Activated T-cell treated with anti-CD3 and anti-CD28 coated beads for 24 hours (primary cell): Measurements from ENCODE around the gene CHPF2.

Source experiments
- DNase-seq: peaks from one replicate; pipeline ENCODE4 v3.0.0-alpha.2; 2020; ENCODE audit warnings: low read depth

CHPF2 gene

GRCh38 chr7:151265351-151265931, 33.2 kb downstream of the CHPF2 start:
- no peak for DNase-seq

GRCh38 chr7:151269511-151269910, 37.2 kb downstream of the CHPF2 start:
- DNase-seq = no peak

DNA sequence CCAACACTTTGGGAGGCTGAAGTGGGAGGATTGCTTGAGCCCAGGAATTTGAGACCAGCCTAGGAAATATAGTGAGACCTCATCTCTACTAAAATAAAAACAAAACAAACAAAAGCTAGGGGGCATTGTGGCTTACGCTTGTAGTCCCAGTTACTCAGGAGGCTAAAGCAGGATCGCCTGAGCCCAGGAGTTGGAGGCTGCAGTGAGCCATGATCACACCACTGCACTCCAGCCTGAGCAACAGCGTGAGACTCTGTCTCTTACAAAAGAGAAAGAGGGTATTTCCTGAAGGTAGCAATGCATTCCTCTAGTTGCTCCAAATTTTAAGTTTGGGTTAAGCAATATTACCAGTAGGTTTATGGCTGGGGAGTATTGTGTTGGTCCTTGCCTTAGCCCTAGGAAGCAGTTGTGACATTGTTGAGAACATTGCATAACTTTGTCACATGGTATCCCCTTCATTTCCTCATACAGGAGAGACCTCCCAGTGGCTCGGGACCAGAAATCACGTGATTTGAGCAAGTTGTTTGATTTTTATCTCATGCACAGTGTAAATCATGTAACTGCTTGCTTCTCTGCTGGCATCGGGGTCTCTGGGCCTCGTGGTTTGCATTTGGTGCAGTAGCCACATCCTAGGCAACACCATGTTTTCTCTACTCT, 39.5 kb downstream of the CHPF2 start:
- DNase-seq = no peak

DNA sequence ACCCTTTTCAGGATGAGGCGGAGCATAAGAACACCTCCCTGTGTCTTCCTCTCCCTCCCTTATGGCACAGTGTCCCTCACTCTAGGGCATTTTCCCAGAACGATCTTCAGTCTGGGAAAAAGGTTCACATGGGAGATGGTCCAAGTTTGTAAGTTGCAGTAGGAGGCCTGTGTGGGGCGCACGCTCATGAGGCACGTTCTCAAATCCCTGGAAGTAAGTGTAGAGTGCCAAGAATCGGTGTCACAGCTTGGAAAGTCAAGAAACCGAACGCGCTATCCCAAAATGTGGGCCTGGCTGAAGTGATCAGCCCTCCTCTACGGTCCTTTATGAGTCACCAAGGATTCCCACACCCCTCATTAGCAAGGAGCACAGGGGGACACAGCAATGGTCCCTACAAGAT, 40.1 kb downstream of the CHPF2 start:
- DNase-seq = no peak

DNA sequence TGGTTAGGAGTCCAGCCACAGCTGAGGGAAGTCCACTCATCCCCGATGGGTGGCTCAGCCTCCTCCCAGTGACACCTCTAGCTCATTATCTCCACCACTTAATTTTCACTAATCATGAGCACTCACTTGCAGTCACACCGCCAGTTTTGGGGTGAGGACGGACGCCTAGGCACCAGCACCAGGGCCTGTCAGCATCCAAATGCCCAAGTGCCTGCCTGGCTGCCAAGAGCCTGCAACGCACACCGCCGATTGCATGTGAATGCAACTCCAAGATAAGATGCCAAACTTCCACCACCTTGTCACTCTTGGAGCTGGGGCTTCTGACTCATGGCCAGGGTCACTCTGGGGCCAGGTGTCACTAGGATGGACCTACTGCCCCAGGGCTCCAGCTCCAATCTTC, 40.6 kb downstream of the CHPF2 start:
- no peak for DNase-seq

- DNase-seq = no peak
Observed at GRCh38 chr7:151273651-151274390, 41.5 kb downstream of the CHPF2 start.

DNA sequence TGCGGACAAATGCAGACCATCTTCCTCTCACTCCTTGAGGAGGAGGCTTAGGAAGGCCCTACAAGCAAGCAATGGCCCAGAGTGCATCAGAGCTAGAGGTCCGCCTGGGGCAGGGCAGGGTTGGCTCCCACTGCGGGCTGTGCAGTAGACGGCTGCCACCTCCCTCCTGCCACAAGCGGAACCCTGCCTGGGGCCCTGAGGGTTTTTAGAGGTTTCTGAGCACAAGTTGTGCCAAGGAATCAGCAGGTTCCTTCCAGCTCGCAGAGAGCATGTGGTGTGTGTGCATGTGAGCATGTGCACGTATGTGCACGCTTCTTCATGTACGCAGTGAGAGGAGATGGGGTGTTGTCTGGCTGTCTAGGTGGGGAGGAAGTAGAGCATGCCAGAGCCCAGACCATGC, 42.1 kb downstream of the CHPF2 start:
- DNase-seq = no peak

GRCh38 chr7:151274936-151275812, 42.9 kb downstream of the CHPF2 start:
- no peak for DNase-seq

DNA sequence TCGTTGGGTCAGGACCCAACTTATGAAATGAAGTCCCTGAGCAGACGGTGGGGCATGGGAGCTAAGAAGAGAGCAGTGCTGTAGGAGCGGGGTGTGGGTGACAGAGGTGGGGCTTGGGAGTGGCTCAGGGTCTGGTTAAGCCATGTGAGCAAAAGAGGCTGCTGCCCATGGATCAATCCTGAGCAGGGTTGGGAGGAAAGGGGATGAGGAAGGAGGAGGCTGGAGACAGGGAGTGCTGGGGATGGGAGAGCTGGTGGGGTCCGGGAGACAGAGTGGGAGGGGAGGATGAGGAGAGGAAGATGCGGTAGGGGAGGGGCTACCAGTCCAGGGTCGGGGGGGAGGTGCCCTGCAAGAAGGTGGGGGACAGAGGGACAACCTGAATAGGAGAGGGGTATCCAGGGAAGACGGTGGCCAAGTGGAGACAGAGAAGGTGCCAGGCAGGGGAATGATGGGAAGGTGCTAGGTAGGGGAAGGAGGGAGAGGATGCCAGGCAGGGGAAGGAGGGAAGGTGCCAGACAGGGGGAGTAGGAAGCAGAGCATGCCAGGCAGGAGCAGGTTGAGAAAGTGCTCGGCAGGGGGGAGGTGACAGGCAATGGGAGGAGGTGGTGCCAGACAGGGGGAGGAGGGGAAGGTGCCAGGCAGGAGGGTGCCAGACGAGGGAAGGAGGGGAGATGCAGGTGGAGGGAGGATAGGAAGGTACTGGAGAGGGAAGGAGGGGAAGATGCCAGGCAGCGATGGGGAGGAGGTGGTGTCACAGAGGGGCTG, 43.7 kb downstream of the CHPF2 start:
- DNase-seq = no peak

DNA sequence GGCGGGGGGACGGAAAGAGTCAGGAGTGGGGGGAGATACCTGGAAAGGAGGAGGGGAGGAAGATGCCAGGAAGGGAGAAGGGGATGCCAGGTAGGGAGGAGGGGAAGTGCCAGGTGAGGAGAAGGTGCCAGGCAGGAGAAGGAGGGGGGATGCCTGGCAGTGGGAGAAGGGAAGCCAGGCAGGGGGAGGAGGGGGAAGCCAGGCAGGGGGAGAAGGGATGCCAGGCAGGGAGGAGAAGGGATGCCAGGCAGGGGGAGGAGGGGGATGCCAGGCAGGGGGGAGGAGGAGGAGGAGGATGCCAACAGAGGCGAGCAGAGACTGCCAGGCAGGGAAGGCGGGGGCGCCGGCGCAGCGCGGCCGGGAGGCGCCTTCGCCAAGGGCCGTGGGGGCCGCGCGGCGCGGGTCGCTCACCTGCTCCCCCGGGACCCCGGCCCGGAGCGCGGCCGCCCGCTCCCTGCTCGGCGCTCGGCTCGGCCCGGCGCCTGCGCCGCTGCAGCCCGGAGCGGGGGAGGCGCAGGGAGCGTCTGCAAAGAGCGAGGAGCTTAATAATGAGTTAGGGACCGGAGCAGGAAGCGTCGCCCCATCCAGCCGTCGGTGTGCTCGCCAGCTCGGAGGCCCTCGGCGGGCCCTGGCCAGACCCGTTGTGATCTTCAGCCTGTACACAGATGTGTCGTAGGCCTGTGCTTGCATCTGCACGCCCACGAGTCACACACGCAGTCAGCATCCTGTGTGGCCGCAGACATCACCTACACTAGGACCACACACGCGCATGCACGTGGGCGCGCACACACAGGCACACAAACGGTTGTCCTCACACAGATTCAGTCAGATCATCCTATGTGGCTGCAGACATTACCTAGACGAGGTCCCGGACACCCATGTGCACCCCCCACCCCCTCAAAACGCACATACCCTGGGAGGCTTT, 44.6 kb downstream of the CHPF2 start:
- peak; percentile 51 for DNase-seq

GRCh38 chr7:151277631-151278030, 45.3 kb downstream of the CHPF2 start:
- DNase-seq = no peak

DNA sequence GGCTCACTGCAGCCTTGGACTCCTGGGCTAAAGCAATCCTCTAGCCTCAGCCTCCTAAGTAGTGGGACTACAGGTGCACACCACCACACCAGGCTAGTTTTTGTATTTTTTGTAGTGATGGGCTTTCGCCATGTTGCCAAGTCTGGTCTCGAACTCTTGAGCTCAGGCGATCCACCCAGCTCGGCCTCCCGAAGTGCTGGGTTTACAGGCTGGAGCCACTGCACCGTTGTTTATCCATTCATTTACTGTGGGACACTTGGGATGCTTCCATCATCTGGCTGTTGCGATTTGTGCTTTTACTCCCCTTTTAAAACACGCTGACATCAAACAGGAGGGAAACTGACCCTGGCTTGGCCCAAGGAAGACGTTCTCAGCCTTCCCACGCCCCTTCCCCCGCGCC, 46.7 kb downstream of the CHPF2 start:
- DNase-seq = no peak

DNA sequence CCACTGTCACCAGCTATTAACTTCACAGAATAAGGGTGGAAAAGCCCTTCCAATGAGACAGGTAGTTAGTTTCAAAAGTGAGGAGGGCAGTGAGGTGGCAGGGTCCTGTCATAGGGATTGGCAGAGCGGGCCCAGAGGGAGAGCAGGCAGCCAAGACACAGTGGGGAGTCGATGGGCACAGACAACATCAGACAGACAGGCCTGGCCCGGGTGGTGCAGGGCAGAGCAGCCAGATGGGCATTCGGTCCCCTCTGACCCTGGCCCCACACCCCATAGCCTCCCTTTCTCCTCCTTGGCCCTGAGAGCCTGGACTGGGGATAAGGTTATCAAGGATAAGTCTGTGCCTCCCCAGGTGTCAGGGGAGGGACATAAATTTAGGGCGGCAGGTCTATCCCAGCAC, 47.6 kb downstream of the CHPF2 start:
- DNase-seq = no peak

DNA sequence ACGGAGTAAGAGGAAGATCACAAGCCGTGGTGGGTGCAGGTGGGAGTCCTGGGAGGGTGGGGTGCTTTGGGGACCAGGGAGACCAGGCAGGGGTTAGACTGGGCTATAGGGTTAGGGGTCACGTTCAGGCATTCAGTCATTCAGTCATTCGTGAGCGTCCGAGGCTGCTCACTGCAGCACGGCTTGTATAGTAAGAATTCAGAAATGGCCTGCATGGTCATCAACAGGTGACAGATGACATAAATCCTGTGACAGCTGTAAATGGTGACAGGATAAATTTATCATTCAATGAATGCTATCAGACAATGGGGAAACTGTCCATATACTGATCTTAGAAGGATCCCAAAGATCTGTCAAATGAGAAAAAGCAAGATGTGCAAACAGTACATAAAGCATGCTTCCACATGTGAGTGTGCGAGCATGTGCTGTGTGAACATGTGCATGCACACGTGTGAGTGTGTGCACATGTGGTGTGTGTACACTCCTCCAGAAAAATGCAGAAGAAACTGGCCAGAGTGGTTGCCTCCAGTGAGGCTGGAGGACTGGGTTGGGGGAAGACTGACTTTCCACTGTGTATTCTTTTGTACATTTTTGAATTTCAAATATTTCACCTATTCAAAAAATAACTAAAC, 48.2 kb downstream of the CHPF2 start:
- DNase-seq = no peak

GRCh38 chr7:151281686-151282085, 49.4 kb downstream of the CHPF2 start:
- DNase-seq = no peak

DNA sequence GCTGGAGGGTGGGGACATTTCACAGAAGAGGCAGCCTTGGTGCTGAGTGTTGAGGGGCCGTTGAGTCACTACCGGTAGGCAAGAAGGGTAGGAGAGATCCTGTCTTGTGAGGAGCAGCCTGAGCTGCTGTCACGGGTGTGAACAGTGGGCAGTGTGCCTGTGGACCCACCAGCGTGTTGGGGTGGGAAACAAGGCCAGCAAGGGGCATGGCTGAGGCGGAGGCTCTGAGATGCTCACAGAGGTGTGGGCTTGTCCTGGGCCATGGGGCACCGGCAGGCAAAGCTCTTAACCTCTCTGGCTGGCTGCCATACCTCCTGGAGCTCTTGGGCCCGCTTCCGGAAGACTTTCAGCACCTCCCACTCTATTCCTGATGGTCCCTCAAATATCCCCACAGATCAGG, 49.8 kb downstream of the CHPF2 start:
- no peak for DNase-seq

- no peak for DNase-seq
Observed at GRCh38 chr7:151283302-151283701, 51.0 kb downstream of the CHPF2 start.

DNA sequence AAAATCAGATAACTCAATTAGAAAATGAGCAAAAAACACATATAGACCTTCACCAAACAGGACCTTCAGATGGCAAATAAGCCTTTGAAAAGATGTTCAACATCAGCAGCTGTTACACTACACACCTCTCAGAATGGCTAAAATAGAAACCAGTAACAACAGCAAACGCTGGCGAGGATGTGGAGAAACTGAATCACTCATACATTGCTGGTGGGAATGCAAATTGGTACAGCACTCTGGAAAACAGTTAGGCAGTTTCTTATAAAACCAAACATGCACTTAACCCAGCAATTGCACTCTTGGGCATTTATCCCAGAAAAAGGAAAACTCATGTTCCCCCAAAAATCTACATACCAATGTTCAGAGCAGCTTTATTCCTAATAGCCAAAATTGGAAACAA, 53.9 kb downstream of the CHPF2 start:
- DNase-seq = no peak
